IMR-90 (cell line): ENCODE results near the gene SFTPA1. TPM values are rescaled to one million over a fixed set of nuclear protein-coding genes. Genes with fewer than 3 reads are reported as not detected.

Source experiments
- ATAC-seq: fragments of 200-7000 bp; cut with Tn5 transposase; 2 replicates; pipeline ENCODE4 v1.9.1; 2020; ENCODE audit warnings: low read depth, mild to moderate bottlenecking, moderate library complexity
- Bru-seq: library from RNA; stranded (reverse); fragments of 400-500 nt; gene quantifications from one replicate; lab custom pipeline; 2021; lab: Mats Ljungman, UMichigan
- BruChase-seq, 2 experiments: library from RNA; stranded (reverse); fragments of 400-500 nt; gene quantifications; one replicate each; lab custom pipeline; 2021; lab: Mats Ljungman, UMichigan
- BruUV-seq: library from RNA; stranded (reverse); fragments of 400-500 nt; replicated peaks from 2 replicates; lab custom pipeline; 2021; lab: Mats Ljungman, UMichigan
- CTCF ChIA-PET: fragments of 300-600 bp; formaldehyde crosslinking; extraction: SDS; loops from one replicate; lab custom pipeline; 2021; ENCODE audit warnings: antibody characterized with exemption; lab: Yijun Ruan, JAX
- POLR2A ChIA-PET: fragments of 300-600 bp; sonication (Branson Sonifier 250); formaldehyde crosslinking; loops from one replicate; lab custom pipeline; 2022; ENCODE audit warnings: antibody characterized with exemption; ENCODE audit not compliant: unreplicated experiment; lab: Charles Lee
- DNase-seq: peaks from one replicate; pipeline ENCODE4 v3.0.0; 2013
- H2AFZ ChIP-seq: replicated peaks from 2 replicates; pipeline ENCODE3; 2013; ENCODE audit warnings: low read length, mild to moderate bottlenecking; ENCODE audit not compliant: poor library complexity
- H2AK5ac ChIP-seq: 2 replicates; pipeline ENCODE4 v1.6.1; 2013; ENCODE audit warnings: low read depth, low read length, inconsistent platforms
- H2AK9ac ChIP-seq: replicated peaks from 2 replicates; pipeline ENCODE3; 2013; ENCODE audit warnings: mild to moderate bottlenecking, low read depth, low read length, moderate library complexity; ENCODE audit not compliant: poor library complexity
- H2BK120ac ChIP-seq: 2 replicates; pipeline ENCODE4 v1.6.1; 2013; ENCODE audit warnings: low read depth, low read length, inconsistent platforms
- H2BK15ac ChIP-seq: 3 replicates; pipeline ENCODE4 v1.6.1; 2013; ENCODE audit warnings: low read depth, low read length, inconsistent platforms
- H2BK20ac ChIP-seq: 2 replicates; pipeline ENCODE4 v1.6.1; 2013; ENCODE audit warnings: low read depth, mild to moderate bottlenecking, inconsistent platforms, low read length, moderate library complexity
- H2BK5ac ChIP-seq: 2 replicates; pipeline ENCODE4 v1.6.1; 2013; ENCODE audit warnings: mild to moderate bottlenecking, low read depth, low read length, inconsistent platforms; ENCODE audit not compliant: poor library complexity, severe bottlenecking
- H3K14ac ChIP-seq: replicated peaks from 2 replicates; pipeline ENCODE4 v1.6.1; 2013; ENCODE audit warnings: low read depth, low read length, inconsistent platforms
- H3K18ac ChIP-seq: 2 replicates; pipeline ENCODE4 v1.6.1; 2013; ENCODE audit warnings: low read depth, low read length, control low read depth
- H3K23ac ChIP-seq: 2 replicates; pipeline ENCODE4 v1.6.1; 2013; ENCODE audit warnings: low read depth, low read length, inconsistent platforms
- H3K27ac ChIP-seq: 2 replicates; pipeline ENCODE4 v1.5.1; 2013; ENCODE audit warnings: mild to moderate bottlenecking, control low read depth, low read length; ENCODE audit not compliant: insufficient read depth
- H3K27me3 ChIP-seq: 2 replicates; pipeline ENCODE4 v1.6.1; 2013; ENCODE audit warnings: low read length; ENCODE audit not compliant: control insufficient read depth, insufficient read depth
- H3K36me3 ChIP-seq: 2 replicates; pipeline ENCODE4 v1.6.1; 2013; ENCODE audit warnings: low read length, mixed read lengths; ENCODE audit not compliant: control insufficient read depth, insufficient read depth
- H3K4ac ChIP-seq: 2 replicates; pipeline ENCODE4 v1.6.1; 2013; ENCODE audit warnings: low read depth, low read length, inconsistent platforms
- H3K4me1 ChIP-seq: 2 replicates; pipeline ENCODE4 v1.6.1; 2013; ENCODE audit warnings: low read length, mixed read lengths; ENCODE audit not compliant: control insufficient read depth, insufficient read depth
- H3K4me2 ChIP-seq: 2 replicates; pipeline ENCODE4 v1.6.1; 2013; ENCODE audit warnings: low read depth, mild to moderate bottlenecking, control low read depth, low read length, moderate library complexity
- H3K4me3 ChIP-seq: 2 replicates; pipeline ENCODE4 v1.5.1; 2013; ENCODE audit warnings: low read depth, mild to moderate bottlenecking, control low read depth, low read length, moderate library complexity; ENCODE audit not compliant: insufficient read depth
- H3K56ac ChIP-seq: 2 replicates; pipeline ENCODE4 v1.6.1; 2013; ENCODE audit warnings: low read length, inconsistent platforms; ENCODE audit not compliant: insufficient read depth; ENCODE audit errors: extremely low read depth
- H3K79me1 ChIP-seq, 2 experiments: 2 replicates each; pipeline ENCODE4 v1.6.1; 2013; ENCODE audit warnings: low read length in 2 of 2, inconsistent platforms in 1 of 2, low read depth in 1 of 2
- H3K9ac ChIP-seq: 2 replicates; pipeline ENCODE4 v1.6.1; 2013; ENCODE audit warnings: low read depth, low read length, control low read depth
- H3K9me1 ChIP-seq: 2 replicates; pipeline ENCODE4 v1.6.1; 2013; ENCODE audit warnings: low read length, inconsistent platforms; ENCODE audit not compliant: insufficient read depth
- H3K9me3 ChIP-seq: 2 replicates; pipeline ENCODE4 v1.6.1; 2013; ENCODE audit warnings: low read length; ENCODE audit not compliant: control insufficient read depth, insufficient read depth
- H4K20me1 ChIP-seq: 2 replicates; pipeline ENCODE4 v1.6.1; 2013; ENCODE audit warnings: low read length, inconsistent platforms; ENCODE audit not compliant: insufficient read depth
- H4K5ac ChIP-seq: 2 replicates; pipeline ENCODE4 v1.6.1; 2013; ENCODE audit warnings: mild to moderate bottlenecking, low read depth, low read length, control low read depth
- H4K8ac ChIP-seq, 2 experiments: 2 replicates each; pipeline ENCODE4 v1.6.1; 2013; ENCODE audit warnings: low read depth in 2 of 2, low read length in 2 of 2, control low read depth in 1 of 2, inconsistent platforms in 1 of 2
- H4K91ac ChIP-seq: 2 replicates; pipeline ENCODE4 v1.6.1; 2013; ENCODE audit warnings: low read depth, low read length, inconsistent platforms; ENCODE audit not compliant: insufficient read depth
- MAZ ChIP-seq: IDR thresholded peaks from 2 replicates; pipeline ENCODE4 v1.6.1; 2012; ENCODE audit warnings: low read depth, mild to moderate bottlenecking, low read length, improper control_type of control experiment, moderate library complexity, borderline replicate concordance
- USF2 ChIP-seq: fragments of 150-350 bp; IDR thresholded peaks from 2 replicates; pipeline ENCODE4 v1.6.1; 2017; ENCODE audit warnings: mild to moderate bottlenecking, antibody characterized with exemption, low read length, low read depth
- WGBS, 2 experiments: methylation state at CpG; one replicate each; pipeline versions ENCODE4 v1.1.5 to v1.1.7; 2013; ENCODE audit warnings: missing lambda C conversion rate in 2 of 2; ENCODE audit not compliant: insufficient read length in 1 of 2; ENCODE audit errors: extremely low coverage in 2 of 2; 5-methylcytosine and 5-hydroxymethylcytosine counted together
- dilution Hi-C: fragments of 300-500 bp; cut with HindIII; formaldehyde crosslinking; loops from one replicate; pipeline ENCODE4 v1.14.3; 2018; ENCODE audit warnings: low sequenced_read_pairs; ENCODE audit not compliant: unreplicated experiment
- in situ Hi-C: fragments of 300-500 bp; cut with MboI; formaldehyde crosslinking; loops from 3 replicates; pipeline ENCODE4 v1.14.3; 2019; ENCODE audit warnings: low sequenced_read_pairs, inconsistent platforms, mixed read lengths
- intact Hi-C: fragments of 100-400 bp; cut with micrococcal nuclease; formaldehyde crosslinking; loops from 2 replicates; pipeline ENCODE4 v1.10.0; 2022
- long read RNA-seq: library from polyadenylated mRNA; unstranded; transcript quantifications from one replicate; pipeline ENCODE4 v2.0.0, GENCODE V29; 2021; ENCODE audit not compliant: unreplicated experiment
- polyA plus RNA-seq, 3 experiments: library from polyadenylated mRNA; depleted of rRNA; stranded (reverse); fragments of >200 nt; gene quantifications; 2 replicates each; pipeline ENCODE4 v1.2.3, GENCODE V29; 2012; ENCODE audit warnings: low replicate concordance in 1 of 3
- total RNA-seq: library from RNA; depleted of rRNA; stranded (reverse); fragments of >200 nt; gene quantifications from 2 replicates; pipeline ENCODE4 v1.2.3, GENCODE V29; 2012; rRNA removed

The SFTPA1 gene
- total RNA-seq = not detected in 2 replicates
- polyA plus RNA-seq (2012; rRNA removed) = not detected in 2 replicates
- not detected in 2 replicates for polyA plus RNA-seq (2012; cell fraction: cytosol; rRNA removed)
- polyA plus RNA-seq (2012; cell fraction: nucleus; rRNA removed; ENCODE audit: low replicate concordance) = not detected in 2 replicates
- not detected for Bru-seq, nascent RNA
- BruChase-seq, experiment 1, labeled RNA remaining after a 6-hour chase = not detected
- BruChase-seq, experiment 2, labeled RNA remaining after a 2-hour chase = not detected
- long read RNA-seq = 0 reads

- POLR2A ChIA-PET = no interaction called here
- Histone ChIP-seq H3K79me1 (no peaks in the 10 kb centered on the region), H3K27ac (no peak within 1 kb of the TSS), H4K91ac (no peak within 1 kb of the TSS), H2AK9ac (no peak within 1 kb of the TSS), H3K9me3 (no peaks in the 10 kb centered on the region), H4K8ac (no peak within 1 kb of the TSS), H2BK15ac (no peak within 1 kb of the TSS), H3K4ac (no peak within 1 kb of the TSS), H3K4me2 (no peak within 1 kb of the TSS), H3K4me1 (no peaks in the 10 kb centered on the region), H3K27me3 (peaks cover 22% of the 10 kb centered on the region), H3K4me3 (no peak within 1 kb of the TSS), H2AK5ac (no peak within 1 kb of the TSS), H3K9me1 (no peaks in the 10 kb centered on the region), H2BK120ac (no peak within 1 kb of the TSS), H2BK5ac (no peak within 1 kb of the TSS), H3K18ac (no peak within 1 kb of the TSS), H3K56ac (no peak within 1 kb of the TSS), H3K14ac (no peak within 1 kb of the TSS), H3K36me3 (no peaks in the 10 kb centered on the region), H4K5ac (no peak within 1 kb of the TSS), H2BK20ac (no peak within 1 kb of the TSS), H3K23ac (no peak within 1 kb of the TSS), H3K9ac (no peak within 1 kb of the TSS), H4K20me1 (no peaks in the 10 kb centered on the region), H2AFZ (no peak within 1 kb of the TSS)
- ATAC-seq = no peak
- intact Hi-C loops (no loop called here), dilution Hi-C loops (no loop called here), in situ Hi-C loops (no loop called here)
- TF ChIP-seq USF2 (no peak), MAZ (no peak)
- DNase-seq = no peak
- no TSS peak for BruUV-seq
- 80% methylated on average over 1 of the region's 4 CpGs; no CpG with 5 or more reads in 1 of the 2 experiments for WGBS, 2 experiments
- CTCF ChIA-PET = no interaction called here
These were observed at the start of gene SFTPA1 for GRCh38 chr10:79610601-79611191. TSS of gene SFTPA1 (plus strand) at chr10:79610939. CDS start at chr10:79611826, 887 bp downstream.
